Measurements from ENCODE around the gene BORCS8. TPM values are rescaled to one million over a fixed set of nuclear protein-coding genes. Genes with fewer than 3 reads are reported as not detected.

The BORCS8 gene
- total and polyA plus RNA-seq, 2 of the 4 experiments (the other 2 are of a cell fraction), result 16.7 to 33.9 TPM

GRCh38 chr19:19181488-19181998, 10.4 kb downstream of the BORCS8 start:
- H3K27ac ChIP-seq (ENCODE audit: insufficient read depth, low read length), result no peak overlapping the region
- H4K8ac ChIP-seq (ENCODE audit: low read depth in 2 of 2, low read length in 2 of 2), result no peak overlapping the region
- no peak for DNase-seq
- no peak overlapping the region for H2BK20ac ChIP-seq (ENCODE audit: low read depth, low read length)
- CTCF ChIA-PET, result no interaction called here
- peaks cover 3% of the 10 kb centered on the region; the same call in 1 of the 2 replicates for H3K9me3 ChIP-seq (ENCODE audit: control insufficient read depth, insufficient read depth, low read length)
- H3K18ac ChIP-seq (ENCODE audit: low read depth, low read length), result no peak overlapping the region
- H4K91ac ChIP-seq (ENCODE audit: insufficient read depth, low read depth, low read length), result no peak overlapping the region
- BruUV-seq (replicated peaks), result no TSS peak
- H3K9me1 ChIP-seq (ENCODE audit: insufficient read depth, low read length), result no peaks in the 10 kb centered on the region
- H2BK5ac ChIP-seq (ENCODE audit: low read depth, low read length, poor library complexity, severe bottlenecking), result no peak overlapping the region
- no peak overlapping the region for H3K9ac ChIP-seq (ENCODE audit: low read depth, low read length)
- no peaks in the 10 kb centered on the region for H3K4me1 ChIP-seq (ENCODE audit: control insufficient read depth, insufficient read depth, low read length)
- no peak overlapping the region for H3K4ac ChIP-seq (ENCODE audit: low read depth, low read length)
- WGBS, 2 experiments (ENCODE audit: extremely low coverage in 2 of 2, insufficient read length in 1 of 2), result no CpG with 5 or more reads among the region's 9 CpGs
- TF ChIP-seq CHD1 (IDR thresholded peaks at IDR 0.05; ENCODE audit: low read depth, low read length) (no peak), SMC3 (IDR thresholded peaks at IDR 0.05; ENCODE audit: low read depth, low read length) (no peak), RFX5 (IDR thresholded peaks at IDR 0.05; ENCODE audit: low read depth, low read length) (no peak), MAFK (IDR thresholded peaks at IDR 0.05; ENCODE audit: low read depth, low read length) (no peak), BHLHE40 (IDR thresholded peaks at IDR 0.05; ENCODE audit: low read depth, low read length) (no peak), CEBPB (IDR thresholded peaks at IDR 0.05; ENCODE audit: low read depth, low read length) (no peak), POLR2A (IDR thresholded peaks at IDR 0.05; ENCODE audit: low read depth, low read length) (no peak), MAZ (IDR thresholded peaks at IDR 0.05; ENCODE audit: borderline replicate concordance, low read depth, low read length) (no peak), MXI1 (IDR thresholded peaks at IDR 0.05; ENCODE audit: borderline replicate concordance, low read depth, low read length) (no peak), FOS (IDR thresholded peaks at IDR 0.05; ENCODE audit: low read depth, low read length) (no peak)
- TF ChIP-seq, protein P1, sequence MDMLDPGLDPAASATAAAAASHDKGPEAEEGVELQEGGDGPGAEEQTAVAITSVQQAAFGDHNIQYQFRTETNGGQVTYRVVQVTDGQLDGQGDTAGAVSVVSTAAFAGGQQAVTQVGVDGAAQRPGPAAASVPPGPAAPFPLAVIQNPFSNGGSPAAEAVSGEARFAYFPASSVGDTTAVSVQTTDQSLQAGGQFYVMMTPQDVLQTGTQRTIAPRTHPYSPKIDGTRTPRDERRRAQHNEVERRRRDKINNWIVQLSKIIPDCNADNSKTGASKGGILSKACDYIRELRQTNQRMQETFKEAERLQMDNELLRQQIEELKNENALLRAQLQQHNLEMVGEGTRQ (IDR thresholded peaks at IDR 0.05; ENCODE audit: low read depth, low read length), result no peak
- TF ChIP-seq, protein P2, sequence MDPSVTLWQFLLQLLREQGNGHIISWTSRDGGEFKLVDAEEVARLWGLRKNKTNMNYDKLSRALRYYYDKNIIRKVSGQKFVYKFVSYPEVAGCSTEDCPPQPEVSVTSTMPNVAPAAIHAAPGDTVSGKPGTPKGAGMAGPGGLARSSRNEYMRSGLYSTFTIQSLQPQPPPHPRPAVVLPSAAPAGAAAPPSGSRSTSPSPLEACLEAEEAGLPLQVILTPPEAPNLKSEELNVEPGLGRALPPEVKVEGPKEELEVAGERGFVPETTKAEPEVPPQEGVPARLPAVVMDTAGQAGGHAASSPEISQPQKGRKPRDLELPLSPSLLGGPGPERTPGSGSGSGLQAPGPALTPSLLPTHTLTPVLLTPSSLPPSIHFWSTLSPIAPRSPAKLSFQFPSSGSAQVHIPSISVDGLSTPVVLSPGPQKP (IDR thresholded peaks at IDR 0.05; ENCODE audit: borderline replicate concordance, low read depth, low read length), result no peak
- peaks cover 0 to 13% of the 10 kb centered on the region in 2 experiments; a peak in 2 of 4 replicates for H3K79me1 ChIP-seq (ENCODE audit: low read depth in 1 of 2, low read length in 2 of 2)
- no peaks in the 10 kb centered on the region; the same call in 1 of the 2 replicates for H4K20me1 ChIP-seq (ENCODE audit: insufficient read depth, low read length)
- no peak overlapping the region for H2AK5ac ChIP-seq (ENCODE audit: low read depth, low read length)
- H2AK9ac ChIP-seq (replicated peaks; ENCODE audit: low read depth, low read length, poor library complexity), result no peak overlapping the region
- in situ Hi-C loops (cut with MboI; ENCODE audit: low sequenced_read_pairs) (no loop called here), dilution Hi-C loops (cut with HindIII; ENCODE audit: low sequenced_read_pairs, unreplicated experiment) (no loop called here), intact Hi-C loops (cut with micrococcal nuclease) (no loop called here)
- H2AFZ ChIP-seq (replicated peaks; ENCODE audit: low read length, poor library complexity), result no peak overlapping the region
- peaks cover 37% of the 10 kb centered on the region for H3K36me3 ChIP-seq (ENCODE audit: control insufficient read depth, insufficient read depth, low read length)
- POLR2A ChIA-PET (ENCODE audit: unreplicated experiment), result no interaction called here
- H3K56ac ChIP-seq (ENCODE audit: extremely low read depth, insufficient read depth, low read length), result no peak overlapping the region
- no peak overlapping the region for H3K4me3 ChIP-seq (ENCODE audit: insufficient read depth, low read depth, low read length)
- no peaks in the 10 kb centered on the region for H3K27me3 ChIP-seq (ENCODE audit: control insufficient read depth, insufficient read depth, low read length)
- no peak overlapping the region for H3K23ac ChIP-seq (ENCODE audit: low read depth, low read length)
- H2BK120ac ChIP-seq (ENCODE audit: low read depth, low read length), result no peak overlapping the region
- no peak overlapping the region for H4K5ac ChIP-seq (ENCODE audit: low read depth, low read length)
- no peak for ATAC-seq (ENCODE audit: low read depth)
- H3K4me2 ChIP-seq (ENCODE audit: low read depth, low read length), result no peak overlapping the region
- no peak overlapping the region for H3K14ac ChIP-seq (replicated peaks; ENCODE audit: low read depth, low read length)
- H2BK15ac ChIP-seq (ENCODE audit: low read depth, low read length), result no peak overlapping the region

Data from IMR-90 (cell line).